Liver (tissue), 9 donors: ENCODE results near the gene P2RY13. TPM values are rescaled to one million over a fixed set of nuclear protein-coding genes. Genes with fewer than 3 reads are reported as not detected.
A peak's percentile ranks its signal among the peaks of the same experiment; 100 is the strongest.

Experiments used
- DNase-seq: peaks from one replicate; pipeline ENCODE4 v3.0.0-alpha.2; 2017; ENCODE audit warnings: low spot score
- H3K27ac ChIP-seq, 2 donors: one replicate each; pipeline ENCODE4 v1.7.0; 2013; ENCODE audit warnings: inconsistent platforms in 2 of 2, low read length in 2 of 2, control low read depth in 1 of 2, low read depth in 1 of 2, mild to moderate bottlenecking in 1 of 2
- H3K27me3 ChIP-seq, 4 donors: one replicate each; pipeline versions ENCODE4 v1.6.1 to v1.7.0; 2013; ENCODE audit warnings: low read length in 3 of 4, inconsistent platforms in 1 of 4, mild to moderate bottlenecking in 1 of 4, moderate library complexity in 1 of 4; ENCODE audit not compliant: control insufficient read depth in 4 of 4, insufficient read depth in 4 of 4
- H3K36me3 ChIP-seq, 4 donors: one replicate each; pipeline versions ENCODE4 v1.6.1 to v1.7.0; 2013; ENCODE audit warnings: low read length in 3 of 4, mild to moderate bottlenecking in 3 of 4, low read depth in 1 of 4, moderate library complexity in 1 of 4; ENCODE audit not compliant: control insufficient read depth in 4 of 4, insufficient read depth in 3 of 4
- H3K4me1 ChIP-seq, 4 donors: one replicate each; pipeline versions ENCODE4 v1.6.1 to v1.7.0; 2013; ENCODE audit warnings: low read length in 3 of 4, mild to moderate bottlenecking in 3 of 4, moderate library complexity in 1 of 4; ENCODE audit not compliant: control insufficient read depth in 4 of 4, insufficient read depth in 4 of 4
- H3K4me3 ChIP-seq, 3 donors: one replicate each; pipeline versions ENCODE4 v1.6.1 to v1.7.0; 2013; ENCODE audit warnings: low read length in 3 of 3, control low read depth in 1 of 3, low read depth in 1 of 3, mild to moderate bottlenecking in 1 of 3
- H3K9ac ChIP-seq, 2 donors: one replicate each; pipeline ENCODE4 v1.7.0; 2013; ENCODE audit warnings: low read length in 2 of 2, mild to moderate bottlenecking in 2 of 2, moderate library complexity in 2 of 2, control low read depth in 1 of 2, low read depth in 1 of 2
- H3K9me3 ChIP-seq, 4 donors: one replicate each; pipeline versions ENCODE4 v1.6.1 to v1.7.0; 2013; ENCODE audit warnings: low read length in 3 of 4; ENCODE audit not compliant: control insufficient read depth in 4 of 4
- ATF3 ChIP-seq: IDR thresholded peaks from 2 replicates; pipeline ENCODE4 v1.6.1; 2016; ENCODE audit warnings: antibody characterized with exemption
- CTCF ChIP-seq: fragments of 150-350 bp; IDR thresholded peaks from 2 replicates; pipeline ENCODE4 v1.5.1; 2017; ENCODE audit warnings: improper control_type of control experiment, low read depth, low read length; ENCODE audit not compliant: missing input control
- EGR1 ChIP-seq, 2 donors: IDR thresholded peaks; 2 replicates each; pipeline ENCODE4 v1.6.1; 2016 to 2018; ENCODE audit warnings: antibody characterized with exemption in 2 of 2, low read depth in 2 of 2
- FOXA1 ChIP-seq: IDR thresholded peaks from 2 replicates; pipeline ENCODE4 v1.6.1; 2016; ENCODE audit warnings: antibody characterized with exemption
- FOXA2 ChIP-seq: IDR thresholded peaks from 2 replicates; pipeline ENCODE4 v1.6.1; 2016; ENCODE audit warnings: antibody characterized with exemption
- GABPA ChIP-seq, 2 donors: IDR thresholded peaks in 1 of 2; conservative IDR thresholded peaks in 1 of 2; 2 replicates each; pipeline ENCODE4 v1.6.1; 2016; ENCODE audit warnings: antibody characterized with exemption in 2 of 2, mild to moderate bottlenecking in 1 of 2, moderate library complexity in 1 of 2
- HNF4A ChIP-seq, 2 donors: conservative IDR thresholded peaks; 2 replicates each; pipeline ENCODE4 v1.6.1; 2016; ENCODE audit warnings: antibody characterized with exemption in 2 of 2, mild to moderate bottlenecking in 2 of 2
- HNF4G ChIP-seq: IDR thresholded peaks from 2 replicates; pipeline ENCODE4 v1.6.1; 2016; ENCODE audit warnings: antibody characterized with exemption
- JUND ChIP-seq, 2 donors: IDR thresholded peaks; 2 replicates each; pipeline ENCODE4 v1.6.1; 2016; ENCODE audit warnings: antibody characterized with exemption in 2 of 2
- MAX ChIP-seq: IDR thresholded peaks from 2 replicates; pipeline ENCODE4 v1.6.1; 2016; ENCODE audit warnings: antibody characterized with exemption
- NR2F2 ChIP-seq: IDR thresholded peaks from 2 replicates; pipeline ENCODE4 v1.6.1; 2016; ENCODE audit warnings: antibody characterized with exemption
- RAD21 ChIP-seq, 2 donors: IDR thresholded peaks; 2 replicates each; pipeline ENCODE4 v1.6.1; 2016; ENCODE audit warnings: antibody characterized with exemption in 2 of 2, mild to moderate bottlenecking in 2 of 2
- REST ChIP-seq: IDR thresholded peaks from 2 replicates; pipeline ENCODE4 v1.6.1; 2016; ENCODE audit warnings: antibody characterized with exemption, mild to moderate bottlenecking
- RXRA ChIP-seq, 2 donors: IDR thresholded peaks; 2 replicates each; pipeline ENCODE4 v1.6.1; 2017 to 2018; ENCODE audit warnings: antibody characterized with exemption in 2 of 2, mild to moderate bottlenecking in 1 of 2
- SP1 ChIP-seq: IDR thresholded peaks from 2 replicates; pipeline ENCODE4 v1.6.1; 2018; ENCODE audit warnings: antibody characterized with exemption, mild to moderate bottlenecking
- TAF1 ChIP-seq: conservative IDR thresholded peaks from 2 replicates; pipeline ENCODE4 v1.6.1; 2016; ENCODE audit warnings: antibody characterized with exemption, mild to moderate bottlenecking
- YY1 ChIP-seq: IDR thresholded peaks from 2 replicates; pipeline ENCODE4 v1.6.1; 2016; ENCODE audit warnings: antibody characterized with exemption, mild to moderate bottlenecking
- WGBS: extraction: QIAGEN DNeasy Blood & Tissue Kit; methylation state at CpG from one replicate; pipeline ENCODE4 v1.1.7; 2013; 5-methylcytosine and 5-hydroxymethylcytosine counted together
- polyA plus RNA-seq, 2 donors: library from polyadenylated mRNA; stranded (reverse) in 1 of 2; unstranded in 1 of 2; fragments of 200-250 nt in 1 of 2; fragments of >200 nt in 1 of 2; fragmentation: Nextera tagmentation in 1 of 2; extraction: Ambion mirVana in 1 of 2; gene quantifications; one replicate each; pipeline versions ENCODE4 v1.2.1 to v1.2.3, GENCODE V29; 2013 to 2015
- total RNA-seq, 2 donors: library from RNA; depleted of rRNA; stranded (reverse); fragments of >200 nt; gene quantifications; one replicate each; pipeline ENCODE4 v1.2.3, GENCODE V29; 2014
- donor health status: healthy.
- donor health status: healthy.
- donor health status: healthy.
- donor health status: healthy.
- donor health status: healthy.

P2RY13 gene
- total and polyA plus RNA-seq, 4 donors, result 1.3 to 6.1 (median 3.2) TPM

GRCh38 chr3:151356794-151357462, 27.6 kb upstream of the P2RY13 start:
- H3K4me3 ChIP-seq, result no peak overlapping the region
- TF ChIP-seq HNF4A (conservative IDR thresholded peaks at IDR 0.05), result no peak
- TF ChIP-seq ATF3, result no peak
- TF ChIP-seq JUND (IDR thresholded peaks at IDR 0.05), result no peak
- no peak for TF ChIP-seq CTCF
- no peak for TF ChIP-seq RXRA (IDR thresholded peaks at IDR 0.05)
- no peak for TF ChIP-seq RAD21 (IDR thresholded peaks at IDR 0.05)
- no peak for TF ChIP-seq SP1
- no peak for TF ChIP-seq EGR1 (IDR thresholded peaks at IDR 0.05; ENCODE audit: low read depth in 2 of 2)
- TF ChIP-seq FOXA2, result no peak
- TF ChIP-seq HNF4G, result no peak
- TF ChIP-seq MAX, result no peak
- no peak for TF ChIP-seq FOXA1
- no peak for TF ChIP-seq REST
- no peak for TF ChIP-seq GABPA (IDR thresholded peaks at IDR 0.05 in 1 of 2, conservative IDR thresholded peaks at IDR 0.05 in 1 of 2)
- DNase-seq, result no peak
- H3K4me1 ChIP-seq, result no peaks in the 10 kb centered on the region
- no peaks in the 10 kb centered on the region for H3K9me3 ChIP-seq
- no peak overlapping the region for H3K9ac ChIP-seq
- WGBS, result 61% methylated on average over 2 of the region's 2 CpGs
- H3K27me3 ChIP-seq, result no peaks in the 10 kb centered on the region
- H3K36me3 ChIP-seq, result no peaks in the 10 kb centered on the region
- H3K27ac ChIP-seq, result no peak overlapping the region

GRCh38 chr3:151351648-151352047, 22.3 kb upstream of the P2RY13 start:
- no peak overlapping the region for H3K9ac ChIP-seq
- no peak overlapping the region for H3K4me3 ChIP-seq
- H3K9me3 ChIP-seq, result no peaks in the 10 kb centered on the region
- no peaks in the 10 kb centered on the region for H3K36me3 ChIP-seq
- no peak for DNase-seq
- no peaks in the 10 kb centered on the region for H3K4me1 ChIP-seq
- H3K27me3 ChIP-seq, result no peaks in the 10 kb centered on the region
- H3K27ac ChIP-seq, result peak overlapping the region in 1 of 2 donors; percentile 9
- WGBS, result 79% methylated on average over 4 of the region's 4 CpGs
- TF ChIP-seq ATF3, result no peak
- TF ChIP-seq FOXA1, result no peak
- no peak for TF ChIP-seq SP1
- no peak for TF ChIP-seq JUND (IDR thresholded peaks at IDR 0.05)
- TF ChIP-seq REST, result no peak
- no peak for TF ChIP-seq RXRA (IDR thresholded peaks at IDR 0.05)
- no peak for TF ChIP-seq HNF4G
- no peak for TF ChIP-seq CTCF
- TF ChIP-seq RAD21 (IDR thresholded peaks at IDR 0.05), result no peak
- no peak for TF ChIP-seq FOXA2
- TF ChIP-seq YY1, result no peak
- TF ChIP-seq GABPA (IDR thresholded peaks at IDR 0.05 in 1 of 2, conservative IDR thresholded peaks at IDR 0.05 in 1 of 2), result no peak
- no peak for TF ChIP-seq NR2F2
- TF ChIP-seq EGR1 (IDR thresholded peaks at IDR 0.05; ENCODE audit: low read depth in 2 of 2), result no peak
- TF ChIP-seq HNF4A (conservative IDR thresholded peaks at IDR 0.05), result no peak
- no peak for TF ChIP-seq TAF1
- TF ChIP-seq MAX, result no peak
